Caco-2 (cell line): ENCODE data around the gene GATA3. TPM values are rescaled to one million over a fixed set of nuclear protein-coding genes. Genes with fewer than 3 reads are reported as not detected.
"Not testable (repeated sequence)": the region's sequence is repeated elsewhere in the genome, so short reads cannot be mapped to it uniquely, and the experiment has no call there.

ENCODE experiments used
- BruUV-seq: library from RNA; stranded (reverse); fragments of 400-500 nt; replicated peaks from 2 replicates; lab custom pipeline; 2021; lab: Mats Ljungman, UMichigan
- CTCF ChIA-PET: fragments of 300-600 bp; sonication (Branson Sonifier 250); formaldehyde crosslinking; loops from one replicate; lab custom pipeline; 2022; ENCODE audit warnings: antibody characterized with exemption; lab: Charles Lee
- POLR2A ChIA-PET: fragments of 300-600 bp; sonication (Branson Sonifier 250); formaldehyde crosslinking; loops from one replicate; lab custom pipeline; 2022; ENCODE audit warnings: antibody characterized with exemption; lab: Charles Lee
- DNase-seq, 2 experiments: peaks; one replicate each; pipeline versions ENCODE4 v3.0.0 to v3.0.0-alpha.2; 2020 to 2022
- H3K27me3 ChIP-seq: replicated peaks from 2 replicates; pipeline ENCODE4 v1.6.0; 2011; ENCODE audit warnings: low read length; ENCODE audit not compliant: control insufficient read depth, insufficient read depth
- H3K36me3 ChIP-seq: 2 replicates; pipeline ENCODE4 v1.5.1; 2011; ENCODE audit warnings: low read length; ENCODE audit not compliant: control insufficient read depth, insufficient read depth
- H3K4me1 ChIP-seq: fragments of 250-450 bp; sonication (Bioruptor Pico); 2 replicates; pipeline ENCODE4 v1.5.1; 2020; ENCODE audit warnings: mild to moderate bottlenecking
- H3K4me3 ChIP-seq: 2 replicates; pipeline ENCODE4 v1.5.1; 2011; ENCODE audit warnings: low read depth, mild to moderate bottlenecking, control low read depth, low read length
- H3K9me3 ChIP-seq: fragments of 250-450 bp; sonication (Bioruptor Pico); 2 replicates; pipeline ENCODE4 v1.5.1; 2020; ENCODE audit warnings: mild to moderate bottlenecking, moderate library complexity
- H3K27ac Mint-ChIP-seq: one replicate; pipeline ENCODE4 v1.8.0; 2022; ENCODE audit warnings: mixed read lengths; ENCODE audit not compliant: unreplicated experiment
- H3K27me3 Mint-ChIP-seq: one replicate; pipeline ENCODE4 v1.8.0; 2022; ENCODE audit warnings: mixed read lengths; ENCODE audit not compliant: insufficient read depth, unreplicated experiment
- H3K36me3 Mint-ChIP-seq: one replicate; pipeline ENCODE4 v1.8.0; 2022; ENCODE audit warnings: mild to moderate bottlenecking, mixed read lengths; ENCODE audit not compliant: insufficient read depth, unreplicated experiment
- H3K4me1 Mint-ChIP-seq: one replicate; pipeline ENCODE4 v1.8.0; 2022; ENCODE audit warnings: low read depth, mixed read lengths; ENCODE audit not compliant: unreplicated experiment
- H3K4me3 Mint-ChIP-seq: one replicate; pipeline ENCODE4 v1.8.0; 2022; ENCODE audit warnings: mild to moderate bottlenecking, moderate library complexity, mixed read lengths; ENCODE audit not compliant: unreplicated experiment
- H3K9me3 Mint-ChIP-seq: one replicate; pipeline ENCODE4 v1.8.0; 2022; ENCODE audit warnings: mixed read lengths; ENCODE audit not compliant: unreplicated experiment
- CTCF ChIP-seq, 2 experiments: fragments of 200-600 bp in 1 of 2; IDR thresholded peaks; 1 replicate in 1 of 2; 2 replicates in 1 of 2; pipeline versions ENCODE4 v1.5.1 to v1.8.0; 2011 to 2022; ENCODE audit warnings: antibody characterized with exemption in 1 of 2, control low read depth in 1 of 2, inconsistent platforms in 1 of 2, low read depth in 1 of 2, low read length in 1 of 2, mild to moderate bottlenecking in 1 of 2, moderate library complexity in 1 of 2; ENCODE audit not compliant: insufficient read depth in 1 of 2, severe bottlenecking in 1 of 2, unreplicated experiment in 1 of 2
- intact Hi-C: fragments of 100-400 bp; cut with micrococcal nuclease; formaldehyde crosslinking; loops from one replicate; pipeline ENCODE4 v1.10.0; 2022; ENCODE audit not compliant: unreplicated experiment
- total RNA-seq: library from RNA; stranded (reverse); gene quantifications from 2 replicates; pipeline ENCODE4 v1.2.3, GENCODE V29; 2022

Gene GATA3
- total RNA-seq, 1 experiment from 2014 or later: 27.7 TPM

- Histone ChIP-seq H3K36me3 (no peaks in the 10 kb centered on the region), H3K9me3 (no peaks in the 10 kb centered on the region), H3K4me1 (peaks cover 10% of the 10 kb centered on the region; the same call in 1 of the 2 replicates), H3K27me3 (no peaks in the 10 kb centered on the region), H3K4me3 (no peak overlapping the region)
- no peak overlapping the region for H3K27ac Mint-ChIP-seq
- no peak for DNase-seq
- intact Hi-C loops: no loop called here
- TF ChIP-seq CTCF (IDR thresholded peaks at IDR 0.05; ENCODE audit: insufficient read depth in 1 of 2, low read depth in 1 of 2, low read length in 1 of 2, severe bottlenecking in 1 of 2, unreplicated experiment in 1 of 2): no peak
- ChIA-PET POLR2A (no interaction called here), CTCF (no interaction called here)
- no peaks in the 10 kb centered on the region for H3K9me3 Mint-ChIP-seq
- H3K4me1 Mint-ChIP-seq: peaks cover 8% of the 10 kb centered on the region
- no TSS peak for BruUV-seq
- H3K36me3 Mint-ChIP-seq: no peaks in the 10 kb centered on the region
- no peaks in the 10 kb centered on the region for H3K27me3 Mint-ChIP-seq
- H3K4me3 Mint-ChIP-seq: no peak overlapping the region
Observed at GRCh38 chr10:8023851-8024250, 30.6 kb upstream of the GATA3 start.

- Histone ChIP-seq H3K27me3 (no peaks in the 10 kb centered on the region), H3K4me1 (peaks cover 23% of the 10 kb centered on the region), H3K4me3 (peak overlapping the region; percentile 1), H3K9me3 (no peaks in the 10 kb centered on the region), H3K36me3 (no peaks in the 10 kb centered on the region)
- CTCF ChIA-PET: interaction anchor here (0.6 to 0.8 kb wide), 4 partner anchors 13 to 339 kb away, joined by 3 to 5 read pairs (median 4); no protein-coding TSS in a partner anchor
- H3K9me3 Mint-ChIP-seq: no peaks in the 10 kb centered on the region
- no TSS peak for BruUV-seq
- intact Hi-C loops: loop anchor here (5.0 kb wide), 1 partner anchor 139 kb away; no protein-coding TSS in a partner anchor
- H3K27me3 Mint-ChIP-seq: peaks cover 1% of the 10 kb centered on the region
- POLR2A ChIA-PET: interaction anchor here (0.9 kb wide), 1 partner anchor 13 kb away, joined by 3 read pairs; no protein-coding TSS in a partner anchor
- no peaks in the 10 kb centered on the region for H3K36me3 Mint-ChIP-seq
- peak overlapping the region; percentile 32 for H3K27ac Mint-ChIP-seq
- no peak for TF ChIP-seq CTCF (IDR thresholded peaks at IDR 0.05; ENCODE audit: insufficient read depth in 1 of 2, low read depth in 1 of 2, low read length in 1 of 2, severe bottlenecking in 1 of 2, unreplicated experiment in 1 of 2)
- H3K4me1 Mint-ChIP-seq: peaks cover 14% of the 10 kb centered on the region
- DNase-seq: peak in 1 of 2 experiments; percentile 53
- H3K4me3 Mint-ChIP-seq: peak overlapping the region; percentile 68
Observed at GRCh38 chr10:8026349-8027259, 27.9 kb upstream of the GATA3 start.

DNA sequence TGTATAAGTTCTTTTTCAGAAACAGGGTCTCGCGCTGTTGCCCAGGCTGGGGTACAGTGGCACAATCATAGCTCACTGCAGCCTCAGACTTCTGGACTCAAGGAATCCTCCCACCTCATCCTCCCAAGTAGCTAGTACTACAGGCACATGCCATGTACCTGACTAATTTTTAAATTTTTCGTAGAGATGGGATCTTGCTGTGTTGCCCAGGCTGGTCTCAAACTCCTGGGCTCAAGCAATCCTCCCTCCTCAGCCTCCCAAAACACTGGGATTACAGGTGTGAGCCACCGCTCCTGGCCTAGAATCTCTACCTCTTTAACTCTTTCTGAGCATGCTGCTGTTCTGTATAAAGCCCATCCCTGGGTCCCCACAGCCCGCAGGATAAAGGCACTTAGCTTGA, 23.3 kb upstream of the GATA3 start:
- intact Hi-C loops, H3K27me3 ChIP-seq, POLR2A ChIA-PET, BruUV-seq, H3K9me3 Mint-ChIP-seq, H3K4me3 ChIP-seq, H3K27ac Mint-ChIP-seq, H3K36me3 ChIP-seq, H3K9me3 ChIP-seq, H3K4me3 Mint-ChIP-seq, H3K27me3 Mint-ChIP-seq, DNase-seq, H3K36me3 Mint-ChIP-seq, CTCF ChIA-PET: not testable (repeated sequence)
- peaks cover 22% of the 10 kb centered on the region for H3K4me1 ChIP-seq
- peaks cover 14% of the 10 kb centered on the region for H3K4me1 Mint-ChIP-seq
